WTC11 (cell line): ENCODE data around the gene GAS1. TPM values are rescaled to one million over a fixed set of nuclear protein-coding genes. Genes with fewer than 3 reads are reported as not detected.

Experiments
- ATAC-seq: fragments of 200-7000 bp; cut with Tn5 transposase; 2 replicates; pipeline ENCODE4 v1.10.0; 2021; ENCODE audit warnings: mild to moderate bottlenecking, moderate library complexity
- CTCF ChIA-PET: fragments of 300-600 bp; sonication (Branson Sonifier 250); formaldehyde crosslinking; loops from one replicate; lab custom pipeline; 2021; ENCODE audit warnings: antibody characterized with exemption; lab: Charles Lee
- POLR2A ChIA-PET: fragments of 350-600 bp; sonication (Branson Sonifier 250); formaldehyde crosslinking; loops from one replicate; lab custom pipeline; 2021; ENCODE audit warnings: antibody characterized with exemption; lab: Charles Lee
- DNase-seq: peaks from one replicate; pipeline ENCODE4 v3.0.0; 2021; ENCODE audit warnings: low spot score
- H3K27ac Mint-ChIP-seq: 2 replicates; pipeline ENCODE4 v1.8.0; 2021; ENCODE audit warnings: mixed read lengths
- H3K27me3 Mint-ChIP-seq: 2 replicates; pipeline ENCODE4 v1.8.0; 2021; ENCODE audit warnings: low read depth, mild to moderate bottlenecking, moderate library complexity, mixed read lengths
- H3K36me3 Mint-ChIP-seq: 2 replicates; pipeline ENCODE4 v1.8.0; 2021; ENCODE audit warnings: mixed read lengths
- H3K4me1 Mint-ChIP-seq: 2 replicates; pipeline ENCODE4 v1.8.0; 2022; ENCODE audit warnings: mixed read lengths
- H3K4me3 Mint-ChIP-seq: 2 replicates; pipeline ENCODE4 v1.8.0; 2021; ENCODE audit warnings: mild to moderate bottlenecking, moderate library complexity, mixed read lengths
- H3K9me3 Mint-ChIP-seq: 2 replicates; pipeline ENCODE4 v1.8.0; 2021; ENCODE audit warnings: mixed read lengths
- ARID4B ChIP-seq: sonication (generic); formaldehyde crosslinking; IDR thresholded peaks from 2 replicates; pipeline ENCODE4 v1.8.0; 2023; ENCODE audit warnings: missing genetic modification reagents, mild to moderate bottlenecking, borderline replicate concordance
- CDX4 ChIP-seq: fragments of 250-450 bp; sonication (Bioruptor Pico); IDR thresholded peaks from 2 replicates; pipeline ENCODE4 v1.9.0; 2021; ENCODE audit warnings: moderate library complexity, mild to moderate bottlenecking, inconsistent platforms, borderline replicate concordance
- EMX1 ChIP-seq: fragments of 250-450 bp; sonication (Bioruptor Pico); IDR thresholded peaks from 2 replicates; pipeline ENCODE4 v1.8.0; 2021; ENCODE audit warnings: mild to moderate bottlenecking
- FOXJ3 ChIP-seq: sonication (generic); formaldehyde crosslinking; IDR thresholded peaks from 2 replicates; pipeline ENCODE4 v1.9.0; 2021; ENCODE audit warnings: missing genetic modification reagents, mild to moderate bottlenecking, borderline replicate concordance
- FOXK1 ChIP-seq: sonication (generic); formaldehyde crosslinking; IDR thresholded peaks from 2 replicates; pipeline ENCODE4 v1.8.0; 2022; ENCODE audit warnings: mild to moderate bottlenecking, moderate library complexity, missing genetic modification reagents
- FOXP1 ChIP-seq: sonication (generic); formaldehyde crosslinking; IDR thresholded peaks from 2 replicates; pipeline ENCODE4 v1.8.0; 2022; ENCODE audit warnings: missing genetic modification reagents, mild to moderate bottlenecking, moderate library complexity, borderline replicate concordance
- GRHL2 ChIP-seq: fragments of 250-450 bp; sonication (Bioruptor Pico); IDR thresholded peaks from 2 replicates; pipeline ENCODE4 v1.8.0; 2022; ENCODE audit warnings: mild to moderate bottlenecking, moderate library complexity; ENCODE audit not compliant: insufficient replicate concordance, severe bottlenecking
- IRF1 ChIP-seq: sonication (generic); formaldehyde crosslinking; IDR thresholded peaks from 2 replicates; pipeline ENCODE4 v1.8.0; 2023; ENCODE audit warnings: missing genetic modification reagents
- IRF2 ChIP-seq: sonication (generic); formaldehyde crosslinking; IDR thresholded peaks from 2 replicates; pipeline ENCODE4 v1.8.0; 2022; ENCODE audit warnings: low read depth, missing genetic modification reagents, borderline replicate concordance
- NFYB ChIP-seq: sonication (generic); formaldehyde crosslinking; conservative IDR thresholded peaks from 2 replicates; pipeline ENCODE4 v1.8.0; 2022; ENCODE audit warnings: low read depth, missing genetic modification reagents
- TCF7 ChIP-seq: sonication (generic); formaldehyde crosslinking; IDR thresholded peaks from 2 replicates; pipeline ENCODE4 v1.8.0; 2022; ENCODE audit warnings: mild to moderate bottlenecking, low read depth, missing genetic modification reagents, moderate library complexity
- TEAD1 ChIP-seq: sonication (generic); formaldehyde crosslinking; IDR thresholded peaks from 2 replicates; pipeline ENCODE4 v1.8.0; 2022; ENCODE audit warnings: mild to moderate bottlenecking, missing genetic modification reagents
- TEAD4 ChIP-seq: sonication (generic); formaldehyde crosslinking; IDR thresholded peaks from 2 replicates; pipeline ENCODE4 v1.8.0; 2022; ENCODE audit warnings: mild to moderate bottlenecking, missing genetic modification reagents
- ZMAT4 ChIP-seq: fragments of 250-450 bp; sonication (Bioruptor Pico); IDR thresholded peaks from 2 replicates; pipeline ENCODE4 v1.9.0; 2021; ENCODE audit warnings: mild to moderate bottlenecking
- ZNF263 ChIP-seq: sonication (generic); formaldehyde crosslinking; IDR thresholded peaks from 2 replicates; pipeline ENCODE4 v1.8.1; 2022; ENCODE audit warnings: low read depth, mild to moderate bottlenecking, moderate library complexity, missing genetic modification reagents
- ZNF416 ChIP-seq: fragments of 250-450 bp; sonication (Bioruptor Pico); IDR thresholded peaks from 2 replicates; pipeline ENCODE4 v1.9.0; 2021; ENCODE audit warnings: mild to moderate bottlenecking, inconsistent platforms
- ZNF423 ChIP-seq: fragments of 250-450 bp; sonication (Bioruptor Pico); IDR thresholded peaks from 2 replicates; pipeline ENCODE4 v2.1.2; 2022; ENCODE audit warnings: mild to moderate bottlenecking, moderate library complexity
- total RNA-seq: library from RNA; stranded (reverse); gene quantifications from 3 replicates; pipeline ENCODE4 v1.2.3, GENCODE V29; 2021
- TF ChIP-seq, protein P1 (sequence below): sonication (generic); formaldehyde crosslinking; IDR thresholded peaks from 2 replicates; pipeline ENCODE4 v1.8.1; 2022; ENCODE audit warnings: mild to moderate bottlenecking, moderate library complexity, missing genetic modification reagents
- TF ChIP-seq, protein P2 (sequence below): sonication (generic); formaldehyde crosslinking; IDR thresholded peaks from 2 replicates; pipeline ENCODE4 v1.8.1; 2022; ENCODE audit warnings: mild to moderate bottlenecking, missing genetic modification reagents, moderate library complexity, borderline replicate concordance

GAS1 gene
- total RNA-seq, 1 experiment from 2014 or later: 5.0 TPM

DNA sequence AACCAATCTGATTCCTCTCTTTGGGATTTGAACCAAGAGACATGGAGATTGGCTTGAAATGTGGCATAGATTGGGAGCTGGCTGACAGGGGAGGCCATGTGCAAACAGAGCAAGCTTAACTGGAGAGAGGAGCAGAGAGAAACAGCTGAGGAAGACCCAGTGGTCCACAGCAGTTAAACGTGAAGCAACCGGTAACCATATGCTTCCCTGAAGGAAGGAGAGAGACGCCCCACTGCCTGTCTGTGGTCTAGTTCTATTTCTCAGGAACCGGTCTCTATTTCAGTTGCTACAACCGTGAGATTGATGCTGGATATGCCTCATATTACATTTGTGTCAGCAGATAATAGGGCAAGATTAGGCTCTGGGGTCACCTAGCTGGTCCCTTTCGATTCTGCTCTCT, 13.6 kb upstream of the GAS1 start (continued):
- TF ChIP-seq, protein P1, sequence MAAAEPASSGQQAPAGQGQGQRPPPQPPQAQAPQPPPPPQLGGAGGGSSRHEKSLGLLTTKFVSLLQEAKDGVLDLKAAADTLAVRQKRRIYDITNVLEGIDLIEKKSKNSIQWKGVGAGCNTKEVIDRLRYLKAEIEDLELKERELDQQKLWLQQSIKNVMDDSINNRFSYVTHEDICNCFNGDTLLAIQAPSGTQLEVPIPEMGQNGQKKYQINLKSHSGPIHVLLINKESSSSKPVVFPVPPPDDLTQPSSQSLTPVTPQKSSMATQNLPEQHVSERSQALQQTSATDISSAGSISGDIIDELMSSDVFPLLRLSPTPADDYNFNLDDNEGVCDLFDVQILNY (CRISPR knock-in tag): no peak
- TF ChIP-seq ZNF263 (CRISPR knock-in tag): no peak
- no peak for TF ChIP-seq NFYB (CRISPR knock-in tag)
- no peak for TF ChIP-seq FOXP1
- TF ChIP-seq IRF2 (CRISPR knock-in tag): no peak

DNA sequence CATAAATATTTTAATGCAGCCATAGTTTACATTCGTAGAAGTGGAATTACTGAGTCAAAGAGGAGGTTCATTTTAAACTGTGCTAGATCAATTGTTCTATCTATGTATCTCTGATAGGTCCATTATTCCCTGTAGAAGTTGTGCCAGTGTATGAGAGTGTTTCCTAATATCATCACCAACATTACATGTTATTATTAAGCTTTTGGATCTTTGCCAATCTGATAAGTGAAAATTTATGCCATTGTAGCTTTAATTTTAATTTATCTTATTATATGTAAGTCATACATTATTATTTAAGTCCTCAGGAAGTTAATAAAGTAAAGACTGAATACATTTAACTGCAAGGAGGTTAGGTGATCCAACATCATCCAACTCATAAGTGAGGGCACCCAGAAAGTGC, 10.9 kb upstream of the GAS1 start:
- no peaks in the 10 kb centered on the region for H3K27me3 Mint-ChIP-seq
- CTCF ChIA-PET: no interaction called here
- DNase-seq (no peak), ATAC-seq (no peak)
- no peaks in the 10 kb centered on the region for H3K9me3 Mint-ChIP-seq
- H3K36me3 Mint-ChIP-seq: no peaks in the 10 kb centered on the region
- POLR2A ChIA-PET: no interaction called here
- H3K4me1 Mint-ChIP-seq: 0 out of 2 replicates have a peak, but pooled peaks cover 3% of the 10 kb centered on the region
- TF ChIP-seq FOXJ3 (no peak), TEAD1 (CRISPR knock-in tag) (no peak)
- no peak overlapping the region for H3K4me3 Mint-ChIP-seq
- H3K27ac Mint-ChIP-seq: no peak overlapping the region

DNA sequence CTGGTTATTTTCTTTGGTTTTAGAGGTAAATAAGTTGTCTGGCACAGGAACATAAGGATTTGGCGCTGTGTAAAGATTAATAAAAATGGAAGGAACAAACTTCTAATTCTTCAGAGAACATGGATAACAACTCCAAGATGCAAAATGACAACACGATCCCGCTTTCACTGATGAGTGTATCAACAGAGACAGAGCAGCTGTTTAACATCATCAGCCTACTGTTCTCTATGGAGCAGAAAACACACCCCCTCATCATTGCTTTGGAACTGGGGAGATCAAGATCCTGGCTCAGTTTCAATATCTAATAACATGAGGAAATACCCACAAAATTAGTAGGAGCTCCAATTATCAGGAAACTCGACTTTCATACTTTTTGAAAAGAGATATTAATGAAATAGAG, 8.3 kb upstream of the GAS1 start:
- POLR2A ChIA-PET: no interaction called here
- H3K9me3 Mint-ChIP-seq: peaks cover 22% of the 10 kb centered on the region
- no peak for ATAC-seq
- CTCF ChIA-PET: no interaction called here
- no peak for TF ChIP-seq ZMAT4 (CRISPR knock-in tag)
- no peak for TF ChIP-seq EMX1 (CRISPR knock-in tag)
- TF ChIP-seq FOXK1: no peak
- TF ChIP-seq, protein P2, sequence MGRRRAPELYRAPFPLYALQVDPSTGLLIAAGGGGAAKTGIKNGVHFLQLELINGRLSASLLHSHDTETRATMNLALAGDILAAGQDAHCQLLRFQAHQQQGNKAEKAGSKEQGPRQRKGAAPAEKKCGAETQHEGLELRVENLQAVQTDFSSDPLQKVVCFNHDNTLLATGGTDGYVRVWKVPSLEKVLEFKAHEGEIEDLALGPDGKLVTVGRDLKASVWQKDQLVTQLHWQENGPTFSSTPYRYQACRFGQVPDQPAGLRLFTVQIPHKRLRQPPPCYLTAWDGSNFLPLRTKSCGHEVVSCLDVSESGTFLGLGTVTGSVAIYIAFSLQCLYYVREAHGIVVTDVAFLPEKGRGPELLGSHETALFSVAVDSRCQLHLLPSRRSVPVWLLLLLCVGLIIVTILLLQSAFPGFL (CRISPR knock-in tag): no peak
- TF ChIP-seq ZNF423 (CRISPR knock-in tag): no peak
- TF ChIP-seq ZNF416: no peak
- no peak for TF ChIP-seq ZNF263 (CRISPR knock-in tag)
- no peak for TF ChIP-seq TEAD4 (CRISPR knock-in tag)
- TF ChIP-seq CDX4 (CRISPR knock-in tag): no peak
- no peak for TF ChIP-seq GRHL2 (CRISPR knock-in tag)
- TF ChIP-seq ARID4B (CRISPR knock-in tag): no peak
- no peak for TF ChIP-seq IRF1 (CRISPR knock-in tag)
- no peak for TF ChIP-seq TEAD1 (CRISPR knock-in tag)
- no peak for TF ChIP-seq TCF7 (CRISPR knock-in tag)
- TF ChIP-seq, all 79 proteins: peak for 0
- Mint-ChIP-seq H3K27ac (no peak overlapping the region), H3K27me3 (peaks cover 11% of the 10 kb centered on the region), H3K4me1 (0 out of 2 replicates have a peak, but pooled peaks cover 3% of the 10 kb centered on the region), H3K4me3 (no peak overlapping the region), H3K36me3 (peaks cover 15% of the 10 kb centered on the region)
- no peak for DNase-seq
